ENCODE measurements around the gene S100PBP. TPM values are rescaled to one million over a fixed set of nuclear protein-coding genes. Genes with fewer than 3 reads are reported as not detected.

S100PBP gene
- total and polyA plus RNA-seq, 10 donors = 15.5 to 76.3 (median 52.0) TPM

GRCh38 chr1:32811265-32811664 lies 6.2 kb upstream of the S100PBP start:
- peaks cover 18 to 54% (median 29%) of the 10 kb centered on the region in 6 donors for H3K4me1 ChIP-seq
- H3K27ac ChIP-seq = no peak overlapping the region
- TF ChIP-seq POLR2A (IDR thresholded peaks at IDR 0.05) (no peak), POLR2AphosphoS5 (IDR thresholded peaks at IDR 0.05) (no peak), CTCF (IDR thresholded peaks at IDR 0.05 in 8 of 11, conservative IDR thresholded peaks at IDR 0.05 in 3 of 11) (no peak)
- no peaks in the 10 kb centered on the region for H3K9me3 ChIP-seq
- no peaks in the 10 kb centered on the region for H3K27me3 ChIP-seq (replicated peaks in 1 of 7)
- peaks cover 0 to 64% (median 37%) of the 10 kb centered on the region in 6 donors for H3K36me3 ChIP-seq
- H3K4me3 ChIP-seq = no peak overlapping the region
- DNase-seq = no peak
- WGBS, 5 donors = 92 to 99% (median 94%) methylated on average over 9 of the region's 9 CpGs
- intact Hi-C loops (cut with DNase I; ENCODE audit: low total_unique reads) = no loop called here

- WGBS, 5 donors = 87 to 91% (median 89%) methylated on average over 3 of the region's 3 CpGs
- no peak for DNase-seq
- H3K27me3 ChIP-seq (replicated peaks in 1 of 7) = no peaks in the 10 kb centered on the region
- TF ChIP-seq POLR2AphosphoS5 (IDR thresholded peaks at IDR 0.05) = no peak
- no peak for TF ChIP-seq POLR2A (IDR thresholded peaks at IDR 0.05)
- H3K4me1 ChIP-seq = peaks cover 20 to 61% (median 33%) of the 10 kb centered on the region in 6 donors
- H3K36me3 ChIP-seq = peaks cover 0 to 58% (median 34%) of the 10 kb centered on the region in 6 donors
- no peak overlapping the region for H3K27ac ChIP-seq
- H3K9me3 ChIP-seq = no peaks in the 10 kb centered on the region
- intact Hi-C loops (cut with DNase I; ENCODE audit: low total_unique reads) = no loop called here
- no peak overlapping the region for H3K4me3 ChIP-seq
Measured at GRCh38 chr1:32811917-32812316, 5.5 kb upstream of the S100PBP start.

GRCh38 chr1:32813941-32814739 lies 3.3 kb upstream of the S100PBP start:
- Histone ChIP-seq H3K36me3 (peaks cover 0 to 36% (median 17%) of the 10 kb centered on the region in 6 donors), H3K4me1 (peaks cover 24 to 73% (median 45%) of the 10 kb centered on the region in 6 donors)

GRCh38 chr1:32816676-32817158 lies 736 bp upstream of the S100PBP start:
- TF ChIP-seq POLR2AphosphoS5 (IDR thresholded peaks at IDR 0.05) (no peak), CTCF (IDR thresholded peaks at IDR 0.05 in 8 of 11, conservative IDR thresholded peaks at IDR 0.05 in 3 of 11) (no peak), POLR2A (IDR thresholded peaks at IDR 0.05) (no peak)
- no peak for DNase-seq
- peaks cover 29 to 89% (median 64%) of the 10 kb centered on the region in 6 donors for H3K4me1 ChIP-seq
- H3K36me3 ChIP-seq = peaks cover 0 to 12% (median 0%) of the 10 kb centered on the region in 6 donors
- no peaks in the 10 kb centered on the region for H3K27me3 ChIP-seq (replicated peaks in 1 of 7)
- peak overlapping the region; percentile 85 to 98 (median 96) for H3K27ac ChIP-seq
- no peaks in the 10 kb centered on the region for H3K9me3 ChIP-seq
- H3K4me3 ChIP-seq = peak overlapping the region; percentile 74 to 100 (median 98)
- intact Hi-C loops (cut with DNase I; ENCODE audit: low total_unique reads) = no loop called here
- WGBS, 5 donors = 0 to 1% (median 0%) methylated on average over 13 to 15 of the region's 15 CpGs

More at GRCh38 chr1:32813941-32814739, 3.3 kb upstream of the S100PBP start:
- no peak for TF ChIP-seq POLR2A (IDR thresholded peaks at IDR 0.05)
- no peak for TF ChIP-seq CTCF (IDR thresholded peaks at IDR 0.05 in 8 of 11, conservative IDR thresholded peaks at IDR 0.05 in 3 of 11)
- no peak for TF ChIP-seq POLR2AphosphoS5 (IDR thresholded peaks at IDR 0.05)
- no peak overlapping the region for H3K27ac ChIP-seq
- no peak for DNase-seq
- intact Hi-C loops (cut with DNase I; ENCODE audit: low total_unique reads) = no loop called here
- no peaks in the 10 kb centered on the region for H3K9me3 ChIP-seq
- WGBS, 5 donors = 82 to 94% (median 88%) methylated on average over 11 of the region's 11 CpGs
- no peaks in the 10 kb centered on the region for H3K27me3 ChIP-seq (replicated peaks in 1 of 7)
- no peak overlapping the region for H3K4me3 ChIP-seq
